Stimulated activated CD8-positive, alpha-beta memory T cell treated with anti-CD3 and anti-CD28 coated beads, Interleukin-7, amount 100 ng/mL, for 4 hours (primary cell): Measurements from ENCODE around the gene AGBL4.

Source experiments
- DNase-seq, 2 donors: peaks; one replicate each; pipeline ENCODE4 v3.0.0-alpha.2; 2020; ENCODE audit warnings: low read depth in 2 of 2

AGBL4 gene

DNA sequence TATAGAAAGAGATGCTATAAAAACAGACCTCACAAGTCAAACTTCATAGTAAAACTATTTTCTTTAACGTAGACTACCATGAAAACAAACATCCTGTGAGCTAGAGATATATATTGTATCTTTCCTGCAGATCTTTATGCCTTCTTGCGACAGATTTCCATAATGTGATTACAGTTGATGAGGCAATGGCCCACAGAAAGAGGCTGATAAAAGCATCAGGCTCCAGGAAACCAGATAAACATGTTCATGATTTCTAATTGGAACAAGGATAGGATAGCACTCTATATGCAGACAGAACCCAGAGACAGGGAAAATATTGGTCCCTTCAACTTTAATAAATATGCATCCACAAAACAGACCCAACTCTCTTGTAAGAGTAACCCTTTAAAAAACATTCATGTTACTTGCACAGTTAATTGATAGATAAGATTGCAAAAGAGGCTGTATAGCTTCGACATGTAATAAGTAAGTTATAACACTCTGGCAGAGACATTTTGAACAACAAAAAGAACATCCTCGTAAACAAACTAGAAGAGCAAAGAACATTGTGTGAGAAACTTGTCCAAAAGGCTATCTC lies 329.4 kb downstream of the AGBL4 start:
- DNase-seq, result no peak

DNA sequence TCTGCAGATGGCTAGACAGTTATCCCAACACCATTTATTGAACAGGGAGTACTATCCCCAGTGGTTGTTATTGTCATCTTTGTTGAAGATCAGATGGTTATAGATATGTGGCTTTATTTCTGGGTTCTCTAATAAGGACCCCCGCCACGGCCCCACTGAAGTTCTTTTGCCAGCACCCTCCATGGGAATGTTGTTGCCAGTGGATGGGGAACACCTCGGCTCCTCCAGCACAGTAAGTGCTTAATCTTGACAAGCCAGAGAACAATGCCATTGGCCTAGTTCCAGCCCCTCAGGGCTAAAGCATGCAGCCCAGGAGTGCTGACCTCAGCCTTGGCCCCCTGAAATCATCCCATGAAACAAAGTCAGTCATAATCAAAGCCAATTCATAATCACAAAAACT lies 337.6 kb downstream of the AGBL4 start:
- DNase-seq, result no peak

DNA sequence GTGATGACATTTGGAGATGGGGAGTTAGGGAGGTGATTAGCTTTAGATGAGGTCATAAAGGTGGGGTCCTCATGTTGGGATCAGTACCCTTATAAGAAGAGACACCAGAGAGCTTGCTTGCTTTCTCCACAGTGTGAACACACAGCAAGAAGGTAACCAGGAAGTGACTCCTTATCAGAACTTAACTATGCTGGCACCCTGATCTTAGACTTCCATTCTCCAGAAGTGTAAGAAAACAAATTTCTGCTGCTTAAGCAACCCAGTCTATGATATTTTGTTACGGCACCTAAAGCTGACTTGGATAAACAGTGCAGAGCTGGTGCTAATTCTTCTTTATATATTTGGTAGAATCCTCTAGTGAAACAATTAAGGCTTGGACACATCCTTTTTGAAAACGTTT lies 346.0 kb downstream of the AGBL4 start:
- DNase-seq, result no peak

DNA sequence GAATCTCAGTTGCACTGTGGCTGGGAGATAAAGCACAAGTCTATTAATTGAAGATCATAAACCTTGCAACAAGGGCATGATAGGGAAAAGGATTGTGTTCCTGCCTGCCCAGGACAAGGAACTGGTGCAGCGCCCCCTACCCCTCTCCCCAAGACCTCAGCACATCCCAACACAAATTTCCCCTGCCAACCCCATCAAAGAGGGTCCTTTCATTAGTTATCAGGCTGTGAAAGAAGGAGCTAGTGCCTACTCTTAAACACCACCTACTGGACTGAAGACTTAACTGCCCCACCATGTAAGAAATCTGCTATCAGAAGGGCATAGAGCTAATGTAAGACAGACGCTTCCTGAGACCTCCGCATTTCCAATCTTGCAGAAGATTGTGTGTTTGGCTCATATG lies 372.6 kb downstream of the AGBL4 start:
- DNase-seq, result no peak

- DNase-seq, result no peak
Observed at GRCh38 chr1:49630156-49630555, 393.6 kb downstream of the AGBL4 start.

GRCh38 chr1:49627781-49628180 lies 396.0 kb downstream of the AGBL4 start:
- DNase-seq, result no peak

DNA sequence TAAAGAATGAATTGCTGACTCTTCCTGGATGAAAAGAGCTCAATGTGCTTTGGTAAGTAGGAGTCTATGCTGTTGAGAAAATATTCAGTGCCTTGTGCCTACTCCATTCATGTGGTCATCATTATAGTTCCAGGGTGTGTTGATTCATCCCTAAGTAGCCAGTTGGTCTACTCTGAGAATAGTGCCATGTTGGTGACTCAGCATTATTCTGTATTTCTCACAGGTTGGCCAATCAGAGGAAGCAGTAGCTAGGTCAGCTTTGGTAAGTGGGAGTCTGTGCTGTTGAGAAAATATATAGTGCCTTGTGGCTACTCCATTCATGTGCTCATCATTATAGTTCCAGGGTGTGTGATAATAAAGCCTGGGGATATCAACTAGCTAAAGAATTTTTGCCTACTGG lies 397.3 kb downstream of the AGBL4 start:
- DNase-seq, result no peak

GRCh38 chr1:49622877-49623276 lies 400.9 kb downstream of the AGBL4 start:
- DNase-seq, result no peak

DNA sequence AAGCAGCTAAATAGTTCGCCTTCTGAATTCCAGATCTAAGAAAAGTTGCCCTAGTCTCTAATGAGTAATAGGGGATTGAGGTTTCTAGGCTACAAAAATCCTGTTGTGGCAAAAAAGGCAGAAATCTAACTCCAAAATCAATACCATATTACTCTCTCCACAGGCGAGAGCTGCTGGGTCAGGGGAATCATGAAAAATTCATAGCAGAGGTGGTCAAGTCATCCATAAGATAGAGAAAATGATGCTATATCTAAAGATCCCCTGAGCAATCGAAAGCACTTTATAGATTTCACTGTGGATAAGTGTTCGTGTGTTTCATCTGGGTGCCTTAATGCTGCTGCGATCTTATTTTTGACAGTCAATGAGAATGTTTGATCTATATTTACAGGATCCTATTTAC lies 417.7 kb downstream of the AGBL4 start:
- no peak for DNase-seq

DNA sequence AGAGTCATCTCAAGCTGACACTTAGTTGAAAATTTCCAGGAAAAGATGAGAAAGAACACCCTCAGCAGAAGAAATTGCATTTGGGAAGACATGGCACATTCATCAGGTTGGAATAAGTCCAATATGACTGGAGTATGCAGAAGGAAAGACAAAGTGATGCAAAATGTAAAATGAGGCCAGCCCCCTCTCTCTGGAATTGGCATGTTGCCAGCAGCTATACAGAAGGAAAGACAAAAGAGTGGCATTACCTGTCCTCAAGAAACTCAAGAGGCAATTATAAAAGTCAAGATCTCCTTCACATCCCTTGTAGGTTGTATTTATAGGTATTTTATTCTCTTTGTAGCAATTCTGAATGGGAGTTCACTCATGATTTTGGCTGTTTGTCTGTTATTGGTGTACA lies 426.3 kb downstream of the AGBL4 start:
- DNase-seq, result no peak

GRCh38 chr1:49576327-49576901 lies 447.3 kb downstream of the AGBL4 start:
- no peak for DNase-seq

GRCh38 chr1:49556676-49557234 lies 467.0 kb downstream of the AGBL4 start:
- DNase-seq, result no peak

DNA sequence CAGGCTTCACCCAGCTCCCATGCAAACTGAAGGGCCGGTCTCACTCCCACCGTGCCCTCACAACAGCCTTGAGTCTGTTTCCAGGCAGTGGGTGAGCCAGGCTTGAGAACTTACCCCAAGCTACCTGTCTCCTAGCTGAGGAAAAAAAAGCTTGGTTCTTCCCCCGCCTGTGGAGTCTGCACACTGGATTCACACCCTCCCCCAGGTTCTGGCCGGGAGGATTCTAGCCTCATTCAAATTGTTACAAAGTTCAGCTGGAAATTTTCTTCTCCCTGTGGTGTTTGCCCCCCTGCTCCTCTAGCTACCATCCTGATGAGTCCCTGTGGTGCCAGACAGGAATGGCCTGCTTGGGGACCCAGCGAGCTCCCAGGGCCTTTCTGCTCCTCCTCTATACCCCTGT lies 471.7 kb downstream of the AGBL4 start:
- DNase-seq, result no peak

DNA sequence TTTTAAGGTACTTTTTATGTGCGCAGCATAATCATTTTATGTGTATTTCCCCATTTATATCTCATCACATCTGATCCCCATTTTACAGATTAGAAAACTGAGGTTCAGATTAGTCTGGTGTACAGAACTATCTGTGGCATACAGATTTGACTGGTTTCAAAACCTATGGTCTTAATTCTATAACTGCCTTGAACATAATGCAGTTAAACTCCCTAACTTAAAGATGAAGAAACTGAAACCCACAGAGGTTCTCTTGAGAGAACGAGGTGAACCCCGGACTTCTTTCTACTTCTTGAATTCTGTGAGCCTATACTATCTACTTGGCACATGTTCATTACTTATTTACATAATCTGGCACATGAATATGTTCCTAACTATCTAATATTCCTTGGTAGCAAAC lies 479.1 kb downstream of the AGBL4 start:
- DNase-seq, result no peak

DNA sequence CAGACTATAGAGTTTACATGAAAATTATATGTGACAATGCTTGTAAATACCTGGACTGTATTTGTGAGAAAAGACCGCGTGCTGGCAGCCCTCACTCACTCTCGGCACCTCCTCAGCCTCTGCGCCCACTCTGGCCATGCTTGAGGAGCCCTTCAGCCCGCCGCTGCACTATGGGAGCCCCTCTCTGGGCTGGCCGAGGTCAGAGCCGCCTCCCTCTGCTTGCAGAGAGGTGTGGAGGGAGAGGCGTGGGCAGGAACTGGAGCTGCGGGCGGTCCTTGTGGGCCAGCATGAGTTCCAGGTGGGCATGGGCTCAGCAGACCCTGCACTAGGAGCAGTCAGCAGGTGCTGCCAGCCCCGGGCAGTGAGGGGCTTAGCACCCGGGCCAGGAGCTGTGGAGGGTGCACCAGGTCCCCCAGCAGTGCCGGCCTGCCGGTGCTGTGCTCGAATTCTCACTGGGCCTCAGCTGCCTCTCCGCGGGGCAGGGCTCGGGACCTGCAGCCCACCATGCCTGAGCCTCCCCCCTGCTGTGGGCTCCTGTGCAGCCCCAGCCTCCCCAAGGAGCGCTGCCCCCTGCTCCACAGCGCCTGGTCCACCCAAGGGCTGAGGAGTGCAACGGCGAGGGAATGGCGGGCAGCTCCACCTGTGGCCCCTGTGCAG lies 482.5 kb downstream of the AGBL4 start:
- DNase-seq, result no peak

- no peak for DNase-seq
Observed at GRCh38 chr1:49527606-49528305, 496.0 kb downstream of the AGBL4 start.

DNA sequence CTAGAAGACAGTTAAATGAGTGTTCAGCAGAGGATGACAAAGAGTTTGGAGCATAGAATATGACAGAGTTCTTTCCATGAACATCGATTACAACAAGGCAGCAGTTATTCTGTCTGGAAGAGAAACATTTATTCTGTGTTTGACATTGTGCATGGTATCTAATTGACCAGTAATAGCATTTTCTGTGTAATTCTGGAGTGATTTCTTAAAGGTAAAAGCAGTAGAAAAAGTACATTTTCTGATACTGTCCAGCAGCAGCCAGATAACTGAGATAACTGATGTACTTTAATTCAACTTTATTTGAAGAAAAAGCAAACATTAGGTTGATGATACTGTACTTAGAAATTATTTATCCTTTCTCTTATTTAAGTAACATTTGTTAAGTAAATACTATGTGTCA lies 497.1 kb downstream of the AGBL4 start:
- DNase-seq, result no peak

- DNase-seq, result no peak
Observed at GRCh38 chr1:49523764-49524163, 500.0 kb downstream of the AGBL4 start.

- no peak for DNase-seq
Observed at GRCh38 chr1:49466961-49467360, 556.8 kb downstream of the AGBL4 start.

- no peak for DNase-seq
Observed at GRCh38 chr1:49465486-49466185, 558.1 kb downstream of the AGBL4 start.

GRCh38 chr1:49448200-49448599 lies 575.6 kb downstream of the AGBL4 start:
- no peak for DNase-seq

GRCh38 chr1:49436865-49437264 lies 586.9 kb downstream of the AGBL4 start:
- DNase-seq, result no peak
